ENCODE results near the gene NRCAM.

GRCh38 chr7:108436906-108437305 is 19.3 kb downstream of the NRCAM start:
- TF ChIP-seq EZH2 (IDR thresholded peaks at IDR 0.05; ENCODE audit: borderline replicate concordance, low read length) (no peak), CTCF (conservative IDR thresholded peaks at IDR 0.05 in 1 of 2, IDR thresholded peaks at IDR 0.05 in 1 of 2; ENCODE audit: extremely low read depth in 1 of 2, insufficient read depth in 1 of 2, low read depth in 1 of 2, low read length in 2 of 2) (no peak)

Data from mammary epithelial cell (primary cell).